Sigmoid colon (tissue), 7 donors: ENCODE data around the gene MAPKAP1. TPM values are rescaled to one million over a fixed set of nuclear protein-coding genes. Genes with fewer than 3 reads are reported as not detected.

Experiments used
- DNase-seq: peaks from one replicate; pipeline ENCODE4 v3.0.0-alpha.2; 2019
- H3K27ac ChIP-seq, 4 donors: fragments of 200-600 bp; sonication (generic); one replicate each; pipeline ENCODE4 v1.5.1; 2016 to 2019; ENCODE audit warnings: mild to moderate bottlenecking in 1 of 4
- H3K27me3 ChIP-seq, 3 donors: fragments of 200-600 bp; sonication (generic); one replicate each; pipeline ENCODE4 v1.5.1; 2019; ENCODE audit warnings: mild to moderate bottlenecking in 1 of 3
- H3K36me3 ChIP-seq, 4 donors: fragments of 200-600 bp; sonication (generic); one replicate each; pipeline ENCODE4 v1.5.1; 2016 to 2019
- H3K4me1 ChIP-seq, 4 donors: fragments of 200-600 bp; sonication (generic); one replicate each; pipeline ENCODE4 v1.5.1; 2017 to 2019
- H3K4me3 ChIP-seq, 4 donors: fragments of 200-600 bp; sonication (generic); one replicate each; pipeline ENCODE4 v1.5.1; 2017 to 2019; ENCODE audit warnings: mild to moderate bottlenecking in 2 of 4, moderate library complexity in 1 of 4
- H3K9me3 ChIP-seq, 4 donors: fragments of 200-600 bp in 3 of 4; sonication (generic) in 3 of 4; one replicate each; pipeline versions ENCODE4 v1.5.1 to v1.6.1; 2013 to 2019
- EP300 ChIP-seq, 4 donors: sonication (generic); formaldehyde crosslinking; IDR thresholded peaks; one replicate each; pipeline ENCODE4 v1.6.1; 2017; ENCODE audit warnings: antibody characterized with exemption in 4 of 4
- POLR2A ChIP-seq, 2 donors: fragments of 450-650 bp; IDR thresholded peaks; one replicate each; pipeline ENCODE4 v1.6.1; 2016; ENCODE audit warnings: antibody characterized with exemption in 2 of 2, mild to moderate bottlenecking in 2 of 2, moderate library complexity in 2 of 2
- POLR2AphosphoS5 ChIP-seq, 4 donors: sonication (generic); formaldehyde crosslinking; IDR thresholded peaks; one replicate each; pipeline ENCODE4 v1.6.1; 2017; ENCODE audit warnings: antibody characterized with exemption in 4 of 4
- WGBS, 2 donors: extraction: QIAGEN DNeasy Blood & Tissue Kit; methylation state at CpG; one replicate each; pipeline ENCODE4 v1.1.7; 2013; 5-methylcytosine and 5-hydroxymethylcytosine counted together
- intact Hi-C: fragments of 100-400 bp; cut with DNase I; formaldehyde crosslinking; loops from one replicate; pipeline ENCODE4 v1.15.1; 2023
- polyA plus RNA-seq, 3 donors: library from polyadenylated mRNA; stranded (reverse); fragments of 200-250 nt; gene quantifications; one replicate each; pipeline ENCODE4 v1.2.3, GENCODE V29; 2013
- total RNA-seq, 4 donors: library from RNA; depleted of rRNA; stranded (reverse); fragments of >200 nt; gene quantifications; one replicate each; pipeline ENCODE4 v1.1.0, GENCODE V29; 2016
- TF ChIP-seq, protein P1 (sequence below), 4 experiments: fragments of 450-650 bp in 3 of 4; fragments of 200-600 bp in 1 of 4; IDR thresholded peaks; one replicate each; pipeline ENCODE4 v1.5.1; 2016 to 2019; ENCODE audit warnings: antibody characterized with exemption in 4 of 4, mild to moderate bottlenecking in 3 of 4, moderate library complexity in 2 of 4
- donor health status: healthy with polysubstance abuse.
- donor health status: Bipolar disorder and iron deficiency.
- donor health status: healthy.

MAPKAP1 gene
- total and polyA plus RNA-seq, 7 donors, result 37.2 to 155 (median 84.3) TPM

DNA sequence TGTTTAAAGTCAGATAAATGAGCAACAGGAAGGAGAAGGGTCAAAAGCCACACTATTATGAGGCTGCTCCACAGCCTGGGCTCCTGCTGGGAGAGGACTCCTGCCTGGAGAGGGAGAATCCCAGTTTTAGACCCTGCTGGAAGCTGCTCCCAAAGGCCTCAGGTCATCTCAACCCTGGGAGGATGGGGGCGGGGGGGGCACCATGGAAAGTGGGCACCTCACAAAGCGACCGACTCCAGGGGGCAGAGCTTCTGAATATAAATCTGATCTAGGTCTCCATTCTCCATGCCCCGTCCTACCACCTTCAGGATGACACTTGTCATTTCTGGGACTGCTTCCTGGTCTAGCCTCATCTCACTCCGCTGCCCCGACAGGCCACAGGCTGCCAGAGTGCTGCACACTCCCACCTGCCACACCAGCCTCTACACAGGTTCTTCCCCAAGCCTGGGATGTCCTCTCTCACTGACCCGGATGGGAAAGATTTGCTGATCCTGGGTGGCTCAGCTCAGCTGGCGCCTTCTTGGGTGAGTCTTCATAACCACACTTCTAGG lies 262.0 kb downstream of the MAPKAP1 start:
- Histone ChIP-seq H3K27ac (no peak overlapping the region), H3K4me3 (no peak overlapping the region), H3K36me3 (peaks cover 0 to 13% (median 3%) of the 10 kb centered on the region in 4 donors), H3K27me3 (no peaks in the 10 kb centered on the region), H3K9me3 (no peaks in the 10 kb centered on the region), H3K4me1 (no peaks in the 10 kb centered on the region)
- no peak for TF ChIP-seq EP300 (IDR thresholded peaks at IDR 0.05)
- TF ChIP-seq, protein P1, sequence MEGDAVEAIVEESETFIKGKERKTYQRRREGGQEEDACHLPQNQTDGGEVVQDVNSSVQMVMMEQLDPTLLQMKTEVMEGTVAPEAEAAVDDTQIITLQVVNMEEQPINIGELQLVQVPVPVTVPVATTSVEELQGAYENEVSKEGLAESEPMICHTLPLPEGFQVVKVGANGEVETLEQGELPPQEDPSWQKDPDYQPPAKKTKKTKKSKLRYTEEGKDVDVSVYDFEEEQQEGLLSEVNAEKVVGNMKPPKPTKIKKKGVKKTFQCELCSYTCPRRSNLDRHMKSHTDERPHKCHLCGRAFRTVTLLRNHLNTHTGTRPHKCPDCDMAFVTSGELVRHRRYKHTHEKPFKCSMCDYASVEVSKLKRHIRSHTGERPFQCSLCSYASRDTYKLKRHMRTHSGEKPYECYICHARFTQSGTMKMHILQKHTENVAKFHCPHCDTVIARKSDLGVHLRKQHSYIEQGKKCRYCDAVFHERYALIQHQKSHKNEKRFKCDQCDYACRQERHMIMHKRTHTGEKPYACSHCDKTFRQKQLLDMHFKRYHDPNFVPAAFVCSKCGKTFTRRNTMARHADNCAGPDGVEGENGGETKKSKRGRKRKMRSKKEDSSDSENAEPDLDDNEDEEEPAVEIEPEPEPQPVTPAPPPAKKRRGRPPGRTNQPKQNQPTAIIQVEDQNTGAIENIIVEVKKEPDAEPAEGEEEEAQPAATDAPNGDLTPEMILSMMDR (IDR thresholded peaks at IDR 0.05), result no peak
- no peak for TF ChIP-seq POLR2A (IDR thresholded peaks at IDR 0.05)
- no peak for TF ChIP-seq POLR2AphosphoS5 (IDR thresholded peaks at IDR 0.05)
- intact Hi-C loops, result no loop called here
- no peak for DNase-seq
- WGBS, 2 donors, result 94 to 96% methylated on average over 8 of the region's 8 CpGs

- intact Hi-C loops, result no loop called here
- 95% methylated on average over 10 of the region's 10 CpGs for WGBS, 2 donors
- no peak for TF ChIP-seq EP300 (IDR thresholded peaks at IDR 0.05)
- TF ChIP-seq POLR2A (IDR thresholded peaks at IDR 0.05), result no peak
- no peak for TF ChIP-seq POLR2AphosphoS5 (IDR thresholded peaks at IDR 0.05)
- TF ChIP-seq, protein P1 (IDR thresholded peaks at IDR 0.05), result no peak
- Histone ChIP-seq H3K9me3 (no peaks in the 10 kb centered on the region), H3K4me1 (no peaks in the 10 kb centered on the region), H3K4me3 (no peak overlapping the region), H3K27me3 (no peaks in the 10 kb centered on the region), H3K36me3 (peaks cover 0 to 22% (median 5%) of the 10 kb centered on the region in 4 donors), H3K27ac (no peak overlapping the region)
- no peak for DNase-seq
Measured at GRCh38 chr9:125444166-125444565, 262.8 kb downstream of the MAPKAP1 start.

DNA sequence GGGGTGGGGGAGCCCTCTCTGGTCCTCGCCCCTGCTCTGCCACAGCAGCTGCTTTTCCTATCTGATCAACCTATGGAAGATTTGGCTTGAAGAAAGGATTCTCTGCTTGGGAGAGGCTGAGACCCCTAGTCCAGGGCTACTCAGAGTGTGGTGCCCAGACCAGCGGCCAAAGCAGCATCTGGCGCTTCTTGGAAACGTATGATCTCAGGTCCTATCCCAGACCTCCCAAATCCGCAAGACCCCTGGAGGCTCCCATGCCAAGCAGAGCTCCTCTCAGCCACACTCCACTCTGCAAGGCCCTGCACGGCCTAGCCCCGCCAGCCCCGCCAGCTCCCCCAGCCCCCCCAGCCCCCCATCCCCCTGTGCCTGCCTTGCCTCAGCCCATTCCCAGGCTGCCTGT lies 263.6 kb downstream of the MAPKAP1 start:
- Histone ChIP-seq H3K4me1 (no peaks in the 10 kb centered on the region), H3K27ac (no peak overlapping the region), H3K9me3 (no peaks in the 10 kb centered on the region), H3K27me3 (no peaks in the 10 kb centered on the region), H3K4me3 (no peak overlapping the region), H3K36me3 (peaks cover 0 to 30% (median 9%) of the 10 kb centered on the region in 4 donors)
- TF ChIP-seq POLR2AphosphoS5 (IDR thresholded peaks at IDR 0.05) (no peak), EP300 (IDR thresholded peaks at IDR 0.05) (no peak), POLR2A (IDR thresholded peaks at IDR 0.05) (no peak)
- TF ChIP-seq, protein P1 (IDR thresholded peaks at IDR 0.05), result no peak
- DNase-seq, result no peak
- intact Hi-C loops, result no loop called here
- 96 to 99% methylated on average over 8 of the region's 8 CpGs for WGBS, 2 donors

- intact Hi-C loops, result no loop called here
- Histone ChIP-seq H3K27me3 (no peaks in the 10 kb centered on the region), H3K4me1 (no peaks in the 10 kb centered on the region), H3K36me3 (peaks cover 0 to 39% (median 9%) of the 10 kb centered on the region in 4 donors), H3K27ac (no peak overlapping the region), H3K4me3 (no peak overlapping the region), H3K9me3 (no peaks in the 10 kb centered on the region)
- WGBS, 2 donors, result 87 to 94% methylated on average over 5 of the region's 5 CpGs
- no peak for DNase-seq
- TF ChIP-seq, protein P1 (IDR thresholded peaks at IDR 0.05), result no peak
- TF ChIP-seq POLR2A (IDR thresholded peaks at IDR 0.05) (no peak), POLR2AphosphoS5 (IDR thresholded peaks at IDR 0.05) (no peak), EP300 (IDR thresholded peaks at IDR 0.05) (no peak)
Measured at GRCh38 chr9:125442452-125442851, 264.6 kb downstream of the MAPKAP1 start.

GRCh38 chr9:125440411-125440810 lies 266.6 kb downstream of the MAPKAP1 start:
- TF ChIP-seq EP300 (IDR thresholded peaks at IDR 0.05) (no peak), POLR2AphosphoS5 (IDR thresholded peaks at IDR 0.05) (no peak), POLR2A (IDR thresholded peaks at IDR 0.05) (no peak)
- TF ChIP-seq, protein P1 (IDR thresholded peaks at IDR 0.05), result no peak
- Histone ChIP-seq H3K9me3 (no peaks in the 10 kb centered on the region), H3K27ac (no peak overlapping the region), H3K36me3 (peaks cover 0 to 46% (median 9%) of the 10 kb centered on the region in 4 donors), H3K27me3 (no peaks in the 10 kb centered on the region), H3K4me3 (no peak overlapping the region), H3K4me1 (no peaks in the 10 kb centered on the region)
- intact Hi-C loops, result no loop called here
- DNase-seq, result no peak
- 85 to 90% methylated on average over 14 of the region's 14 CpGs for WGBS, 2 donors
